HCT116 (cell line): ENCODE data around the gene SUSD3. TPM values are rescaled to one million over a fixed set of nuclear protein-coding genes. Genes with fewer than 3 reads are reported as not detected.

ENCODE experiments used
- ATAC-seq: fragments of 200-7000 bp; cut with Tn5 transposase; 2 replicates; pipeline ENCODE4 v1.9.1; 2020; ENCODE audit warnings: mild to moderate bottlenecking, moderate library complexity
- BruUV-seq: library from RNA; stranded (reverse); fragments of 400-500 nt; replicated peaks from 2 replicates; lab custom pipeline; 2021; lab: Mats Ljungman, UMichigan
- CTCF ChIA-PET: fragments of 300-600 bp; sonication (Branson Sonifier 250); formaldehyde crosslinking; loops from one replicate; lab custom pipeline; 2021; ENCODE audit warnings: antibody characterized with exemption; lab: Charles Lee
- POLR2A ChIA-PET: fragments of 300-600, 350-600 bp; sonication (Branson Sonifier 250); formaldehyde crosslinking; loops from one replicate; lab custom pipeline; 2021; ENCODE audit warnings: antibody characterized with exemption; lab: Charles Lee
- RAD21 ChIA-PET, 2 experiments: fragments of 300-600 bp; sonication (Branson Sonifier 250); formaldehyde crosslinking; loops; one replicate each; lab custom pipeline; 2023; ENCODE audit warnings: low total read pairs in 2 of 2; ENCODE audit not compliant: uncharacterized antibody in 2 of 2, unreplicated experiment in 2 of 2, low non-redundant PET in 1 of 2; lab: Charles Lee
- DNase-seq: peaks from one replicate; pipeline ENCODE4 v3.0.0-alpha.2; 2010; ENCODE audit warnings: low read depth, low spot score
- H2AFZ ChIP-seq: fragments of 200-600 bp; shearing (Covaris generic), sonication (generic); 2 replicates; pipeline ENCODE4 v1.6.1; 2017; ENCODE audit warnings: low read depth, mixed run types, mixed read lengths, antibody characterized with exemption, low read length; ENCODE audit not compliant: poor library complexity, severe bottlenecking
- H3K27ac ChIP-seq: 2 replicates; pipeline ENCODE4 v1.5.1; 2012; ENCODE audit warnings: low read depth, low read length
- H3K27me3 ChIP-seq: fragments of 200-600 bp; sonication (generic); 2 replicates; pipeline ENCODE4 v1.6.1; 2016; ENCODE audit warnings: mixed run types, low read length, mixed read lengths; ENCODE audit not compliant: insufficient read depth
- H3K36me3 ChIP-seq, 2 experiments: fragments of 200-500 bp in 1 of 2; fragments of 200-600 bp in 1 of 2; sonication (Bioruptor generic) in 1 of 2; sonication (generic) in 1 of 2; 2 replicates each; pipeline versions ENCODE4 v1.5.1 to v1.6.1; 2014 to 2016; ENCODE audit warnings: low read length in 2 of 2, inconsistent platforms in 1 of 2, mixed read lengths in 1 of 2, mixed run types in 1 of 2; ENCODE audit not compliant: insufficient read depth in 2 of 2, control insufficient read depth in 1 of 2
- H3K4me1 ChIP-seq, 2 experiments: fragments of 200-600 bp in 1 of 2; sonication (generic) in 1 of 2; 2 replicates each; pipeline versions ENCODE4 v1.5.1 to v1.6.1; 2012 to 2017; ENCODE audit warnings: low read length in 2 of 2, inconsistent platforms in 1 of 2, mild to moderate bottlenecking in 1 of 2, mixed read lengths in 1 of 2, mixed run types in 1 of 2, moderate library complexity in 1 of 2; ENCODE audit not compliant: insufficient read depth in 2 of 2, control insufficient read depth in 1 of 2
- H3K4me2 ChIP-seq: fragments of 200-600 bp; sonication (generic); 2 replicates; pipeline ENCODE4 v1.6.1; 2017; ENCODE audit warnings: mixed run types, low read length, mixed read lengths
- H3K4me3 ChIP-seq, 2 experiments: fragments of 200-600 bp in 1 of 2; sonication (generic) in 1 of 2; replicated peaks in 1 of 2; 2 replicates each; pipeline ENCODE4 v1.5.1; 2011 to 2016; ENCODE audit warnings: low read length in 2 of 2, control low read depth in 1 of 2, low read depth in 1 of 2, mild to moderate bottlenecking in 1 of 2, mixed read lengths in 1 of 2, mixed run types in 1 of 2
- H3K79me2 ChIP-seq: fragments of 200-600 bp; sonication (generic); 2 replicates; pipeline ENCODE4 v1.6.1; 2017; ENCODE audit warnings: mild to moderate bottlenecking, mixed run types, low read length, moderate library complexity, mixed read lengths; ENCODE audit not compliant: insufficient read depth
- H3K9ac ChIP-seq: fragments of 200-600 bp; sonication (generic); 2 replicates; pipeline ENCODE4 v1.6.1; 2016; ENCODE audit warnings: low read length, mixed read lengths
- H3K9me2 ChIP-seq: fragments of 200-600 bp; sonication (generic), shearing (Covaris generic); 2 replicates; pipeline ENCODE4 v1.6.1; 2017; ENCODE audit warnings: mixed run types, mild to moderate bottlenecking, moderate library complexity; ENCODE audit not compliant: insufficient read depth
- H3K9me3 ChIP-seq, 2 experiments: fragments of 200-500 bp in 1 of 2; fragments of 200-600 bp in 1 of 2; sonication (Bioruptor generic) in 1 of 2; sonication (generic) in 1 of 2; 2 replicates each; pipeline ENCODE4 v1.6.1; 2014 to 2017; ENCODE audit warnings: low read length in 2 of 2, mixed read lengths in 2 of 2, inconsistent platforms in 1 of 2, low read depth in 1 of 2, mild to moderate bottlenecking in 1 of 2, mixed run types in 1 of 2, moderate library complexity in 1 of 2; ENCODE audit not compliant: control insufficient read depth in 1 of 2, insufficient read depth in 1 of 2
- H4K20me1 ChIP-seq: fragments of 200-600 bp; sonication (generic), shearing (Covaris generic); 2 replicates; pipeline ENCODE4 v1.6.1; 2017; ENCODE audit warnings: mixed run types, mild to moderate bottlenecking, moderate library complexity; ENCODE audit not compliant: insufficient read depth
- ZBTB33 ChIP-seq: IDR thresholded peaks from 2 replicates; pipeline ENCODE4 v1.6.1; 2011; ENCODE audit warnings: mild to moderate bottlenecking, low read length, moderate library complexity; ENCODE audit not compliant: insufficient replicate concordance; ENCODE audit errors: extremely low read depth
- intact Hi-C: fragments of 100-400 bp; cut with micrococcal nuclease; formaldehyde crosslinking; loops from 2 replicates; pipeline ENCODE4 v1.10.0; 2022
- total RNA-seq: library from RNA; stranded (reverse); gene quantifications from one replicate; pipeline ENCODE4 v1.2.1, GENCODE V29; 2021; ENCODE audit not compliant: unreplicated experiment
- TF ChIP-seq, protein P1 (sequence below): IDR thresholded peaks from 2 replicates; pipeline ENCODE4 v1.6.1; 2012; ENCODE audit warnings: low read depth

The SUSD3 gene
- total RNA-seq, 1 experiment from 2014 or later: 11.3 TPM

- H3K4me2 ChIP-seq: no peak overlapping the region
- ATAC-seq (no peak), DNase-seq (no peak)
- CTCF ChIA-PET: no interaction called here
- TF ChIP-seq, protein P1, sequence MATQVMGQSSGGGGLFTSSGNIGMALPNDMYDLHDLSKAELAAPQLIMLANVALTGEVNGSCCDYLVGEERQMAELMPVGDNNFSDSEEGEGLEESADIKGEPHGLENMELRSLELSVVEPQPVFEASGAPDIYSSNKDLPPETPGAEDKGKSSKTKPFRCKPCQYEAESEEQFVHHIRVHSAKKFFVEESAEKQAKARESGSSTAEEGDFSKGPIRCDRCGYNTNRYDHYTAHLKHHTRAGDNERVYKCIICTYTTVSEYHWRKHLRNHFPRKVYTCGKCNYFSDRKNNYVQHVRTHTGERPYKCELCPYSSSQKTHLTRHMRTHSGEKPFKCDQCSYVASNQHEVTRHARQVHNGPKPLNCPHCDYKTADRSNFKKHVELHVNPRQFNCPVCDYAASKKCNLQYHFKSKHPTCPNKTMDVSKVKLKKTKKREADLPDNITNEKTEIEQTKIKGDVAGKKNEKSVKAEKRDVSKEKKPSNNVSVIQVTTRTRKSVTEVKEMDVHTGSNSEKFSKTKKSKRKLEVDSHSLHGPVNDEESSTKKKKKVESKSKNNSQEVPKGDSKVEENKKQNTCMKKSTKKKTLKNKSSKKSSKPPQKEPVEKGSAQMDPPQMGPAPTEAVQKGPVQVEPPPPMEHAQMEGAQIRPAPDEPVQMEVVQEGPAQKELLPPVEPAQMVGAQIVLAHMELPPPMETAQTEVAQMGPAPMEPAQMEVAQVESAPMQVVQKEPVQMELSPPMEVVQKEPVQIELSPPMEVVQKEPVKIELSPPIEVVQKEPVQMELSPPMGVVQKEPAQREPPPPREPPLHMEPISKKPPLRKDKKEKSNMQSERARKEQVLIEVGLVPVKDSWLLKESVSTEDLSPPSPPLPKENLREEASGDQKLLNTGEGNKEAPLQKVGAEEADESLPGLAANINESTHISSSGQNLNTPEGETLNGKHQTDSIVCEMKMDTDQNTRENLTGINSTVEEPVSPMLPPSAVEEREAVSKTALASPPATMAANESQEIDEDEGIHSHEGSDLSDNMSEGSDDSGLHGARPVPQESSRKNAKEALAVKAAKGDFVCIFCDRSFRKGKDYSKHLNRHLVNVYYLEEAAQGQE: no peak
- no peak for TF ChIP-seq ZBTB33
- H3K9me3 ChIP-seq: no peaks in the 10 kb centered on the region
- RAD21 ChIA-PET: no interaction called here
- no peak overlapping the region for H2AFZ ChIP-seq
- H4K20me1 ChIP-seq: no peaks in the 10 kb centered on the region
- no peaks in the 10 kb centered on the region for H3K79me2 ChIP-seq
- no TSS peak for BruUV-seq
- no peak overlapping the region for H3K9ac ChIP-seq
- no peak overlapping the region for H3K4me3 ChIP-seq
- H3K27me3 ChIP-seq: no peaks in the 10 kb centered on the region
- POLR2A ChIA-PET: no interaction called here
- H3K36me3 ChIP-seq: no peaks in the 10 kb centered on the region
- no peak overlapping the region for H3K27ac ChIP-seq
- H3K9me2 ChIP-seq: no peaks in the 10 kb centered on the region
- H3K4me1 ChIP-seq: peaks cover 0 to 5% of the 10 kb centered on the region in 2 experiments; a peak in 1 of 4 replicates
- intact Hi-C loops: no loop called here
Observed at GRCh38 chr9:93040409-93040808, 18.1 kb upstream of the SUSD3 start.
